A549 (cell line): ENCODE data around the gene MTFP1. TPM values are rescaled to one million over a fixed set of nuclear protein-coding genes. Genes with fewer than 3 reads are reported as not detected.
A peak's percentile ranks its signal among the peaks of the same experiment; 100 is the strongest.

ENCODE experiments used
- ATAC-seq, 2 experiments: fragments of 200-7000 bp in 1 of 2; fragments of >200 bp in 1 of 2; cut with Nextera tagmentation in 1 of 2; cut with Tn5 transposase in 1 of 2; 3 replicates each; pipeline versions ENCODE4 v1.8.0 to v1.9.1; 2018 to 2020; ENCODE audit warnings: mild to moderate bottlenecking in 1 of 2, moderate library complexity in 1 of 2
- CTCF ChIA-PET: fragments of 300-600 bp; sonication (Branson Sonifier 250); formaldehyde crosslinking; extraction: SDS; loops from one replicate; lab custom pipeline; 2021; ENCODE audit warnings: antibody characterized with exemption, inconsistent platforms; lab: Yijun Ruan, JAX
- POLR2A ChIA-PET: fragments of 350-600 bp; formaldehyde crosslinking; extraction: SDS; loops from one replicate; lab custom pipeline; 2021; ENCODE audit warnings: antibody characterized with exemption, inconsistent platforms; lab: Yijun Ruan, JAX
- DNase-seq, 2 experiments: peaks; one replicate each; pipeline versions ENCODE4 v3.0.0 to v3.0.0-alpha.2; 2011 to 2016; ENCODE audit warnings: low read depth in 1 of 2, low spot score in 1 of 2
- FAIRE-seq: peaks from 2 replicates; lab custom pipeline; 2011; peaks lifted over from hg19 to GRCh38; lab: Jason Lieb, UNC
- H3K27ac ChIP-seq, 2 experiments: fragments of >200 bp; sonication (Bioruptor Twin); formaldehyde crosslinking; 3 replicates each; pipeline ENCODE4 v1.5.1; 2016 to 2017
- H3K4me1 ChIP-seq: fragments of >200 bp; sonication (Bioruptor Twin); formaldehyde crosslinking; 3 replicates; pipeline ENCODE4 v1.6.1; 2016
- H3K4me2 ChIP-seq: fragments of >200 bp; sonication (Bioruptor Twin); formaldehyde crosslinking; 3 replicates; pipeline ENCODE4 v1.6.1; 2016
- H3K4me3 ChIP-seq: fragments of >200 bp; sonication (Bioruptor Twin); formaldehyde crosslinking; 3 replicates; pipeline ENCODE4 v1.5.1; 2016
- H3K9me3 ChIP-seq: fragments of >200 bp; sonication (Bioruptor Twin); formaldehyde crosslinking; 3 replicates; pipeline ENCODE4 v1.6.1; 2016
- BCL3 ChIP-seq: fragments of >200 bp; sonication (Bioruptor Twin); formaldehyde crosslinking; IDR thresholded peaks from 3 replicates; pipeline ENCODE4 v1.6.1; 2016
- EHF ChIP-seq: fragments of 250-450 bp; sonication (Bioruptor Pico); IDR thresholded peaks from 2 replicates; pipeline ENCODE4 v1.5.0; 2020; ENCODE audit warnings: mild to moderate bottlenecking
- EHMT2 ChIP-seq: fragments of 200-600 bp; sonication (generic); IDR thresholded peaks from 2 replicates; pipeline ENCODE4 v1.6.1; 2016; ENCODE audit warnings: antibody characterized with exemption, low read depth, mild to moderate bottlenecking, moderate library complexity
- ESRRA ChIP-seq: fragments of 150-350 bp; IDR thresholded peaks from 2 replicates; pipeline ENCODE4 v1.6.1; 2014; ENCODE audit warnings: mild to moderate bottlenecking, low read length, borderline replicate concordance
- FOSL2 ChIP-seq, 2 experiments: fragments of 450-650 bp in 1 of 2; fragments of >200 bp in 1 of 2; sonication (Bioruptor Twin) in 1 of 2; formaldehyde crosslinking; IDR thresholded peaks; 2 replicates each; pipeline versions ENCODE4 v1.5.0 to v1.6.1; 2016 to 2020; ENCODE audit warnings: mild to moderate bottlenecking in 1 of 2, moderate library complexity in 1 of 2
- GATA3 ChIP-seq: IDR thresholded peaks from 2 replicates; pipeline ENCODE4 v1.6.1; 2012; ENCODE audit warnings: borderline replicate concordance
- HEYL ChIP-seq: fragments of 250-450 bp; sonication (Bioruptor Pico); IDR thresholded peaks from 2 replicates; pipeline ENCODE4 v1.8.0; 2021; ENCODE audit warnings: mild to moderate bottlenecking, moderate library complexity
- HOXA7 ChIP-seq: fragments of 250-450 bp; sonication (Bioruptor Pico); IDR thresholded peaks from 2 replicates; pipeline ENCODE4 v1.5.0; 2020; ENCODE audit warnings: mild to moderate bottlenecking, moderate library complexity
- HOXB5 ChIP-seq: fragments of 250-450 bp; sonication (Bioruptor Pico); IDR thresholded peaks from 2 replicates; pipeline ENCODE4 v1.5.0; 2020; ENCODE audit warnings: mild to moderate bottlenecking, moderate library complexity
- JUN ChIP-seq, 2 experiments: fragments of >200 bp; sonication (Bioruptor Twin); formaldehyde crosslinking; IDR thresholded peaks; 2 replicates in 1 of 2; 3 replicates in 1 of 2; pipeline ENCODE4 v1.6.1; 2016 to 2017
- KDM5A ChIP-seq: fragments of 200-600 bp; sonication (generic); IDR thresholded peaks from 2 replicates; pipeline ENCODE4 v1.6.1; 2016; ENCODE audit warnings: antibody characterized with exemption, mild to moderate bottlenecking
- MAX ChIP-seq: IDR thresholded peaks from 2 replicates; pipeline ENCODE4 v1.6.1; 2012
- MYC ChIP-seq: IDR thresholded peaks from 2 replicates; pipeline ENCODE4 v1.6.1; 2012; ENCODE audit warnings: mild to moderate bottlenecking, inconsistent platforms, low read length, improper control_type of control experiment, borderline replicate concordance
- NFE2L2 ChIP-seq: fragments of 150-350 bp; conservative IDR thresholded peaks from 2 replicates; pipeline ENCODE4 v1.6.1; 2014; ENCODE audit warnings: low read length
- NPAS2 ChIP-seq: fragments of 250-450 bp; sonication (Bioruptor Pico); IDR thresholded peaks from 2 replicates; pipeline ENCODE4 v1.8.0; 2022; ENCODE audit warnings: mild to moderate bottlenecking, moderate library complexity, borderline replicate concordance
- RAD21 ChIP-seq, 2 experiments: fragments of >200 bp in 1 of 2; sonication (Bioruptor Twin) in 1 of 2; formaldehyde crosslinking in 1 of 2; IDR thresholded peaks in 1 of 2; conservative IDR thresholded peaks in 1 of 2; 2 replicates in 1 of 2; 3 replicates in 1 of 2; pipeline ENCODE4 v1.6.1; 2012 to 2018; ENCODE audit warnings: inconsistent platforms in 1 of 2
- SREBF2 ChIP-seq: fragments of 450-650 bp; IDR thresholded peaks from 2 replicates; pipeline ENCODE4 v1.6.1; 2014; ENCODE audit warnings: mild to moderate bottlenecking, moderate library complexity
- ZSCAN20 ChIP-seq: fragments of 250-450 bp; sonication (Bioruptor Pico); IDR thresholded peaks from 2 replicates; pipeline ENCODE4 v1.8.0; 2022; ENCODE audit warnings: mild to moderate bottlenecking, moderate library complexity
- WGBS: methylation state at CpG from one replicate; pipeline ENCODE4 v1.1.6; 2017; ENCODE audit errors: missing lambda C conversion rate; 5-methylcytosine and 5-hydroxymethylcytosine counted together
- polyA plus RNA-seq, 4 experiments: library from polyadenylated mRNA; depleted of rRNA in 3 of 4; stranded (reverse); fragments of >200 nt; fragmentation: RNase III in 1 of 4; extraction: RNeasy Plus Mini Kit Qiagen cat#74134 plus additional on column Dnase treatment in 1 of 4; gene quantifications; 2 replicates in 3 of 4; 3 replicates in 1 of 4; pipeline ENCODE4 v1.2.3, GENCODE V29; 2011 to 2017
- TF ChIP-seq, protein P1 (sequence below): fragments of 250-450 bp; sonication (Bioruptor Pico); IDR thresholded peaks from 2 replicates; pipeline ENCODE4 v1.5.0; 2020; ENCODE audit warnings: low read depth, mild to moderate bottlenecking, moderate library complexity
- TF ChIP-seq, protein P2 (sequence below): fragments of 200-600 bp; sonication (generic); IDR thresholded peaks from 2 replicates; pipeline ENCODE4 v1.6.1; 2016; ENCODE audit warnings: antibody characterized with exemption, mild to moderate bottlenecking, moderate library complexity
- TF ChIP-seq, protein P3 (sequence below): fragments of 150-350 bp; IDR thresholded peaks from 2 replicates; pipeline ENCODE4 v1.6.1; 2014; ENCODE audit warnings: low read depth, mild to moderate bottlenecking, low read length

The MTFP1 gene
- polyA plus RNA-seq, 2 of the 4 experiments (the other 2 are of a cell fraction) = 23.8 to 52.0 TPM

GRCh38 chr22:30405731-30406130 is 19.8 kb upstream of the MTFP1 start (continued):
- TF ChIP-seq, protein P1, sequence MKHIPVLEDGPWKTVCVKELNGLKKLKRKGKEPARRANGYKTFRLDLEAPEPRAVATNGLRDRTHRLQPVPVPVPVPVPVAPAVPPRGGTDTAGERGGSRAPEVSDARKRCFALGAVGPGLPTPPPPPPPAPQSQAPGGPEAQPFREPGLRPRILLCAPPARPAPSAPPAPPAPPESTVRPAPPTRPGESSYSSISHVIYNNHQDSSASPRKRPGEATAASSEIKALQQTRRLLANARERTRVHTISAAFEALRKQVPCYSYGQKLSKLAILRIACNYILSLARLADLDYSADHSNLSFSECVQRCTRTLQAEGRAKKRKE (CRISPR knock-in tag) = no peak
- TF ChIP-seq EHMT2 (no peak), NFE2L2 (no peak), ESRRA (no peak), HOXB5 (CRISPR knock-in tag) (no peak), ZSCAN20 (no peak)

- CTCF ChIA-PET = interaction anchor here (0.8 to 2.9 kb wide), 3 partner anchors 16 to 38 kb away, joined by 3 to 12 read pairs (median 3); partner anchors contain the start of gene RNF215
- Histone ChIP-seq H3K9me3 (no peaks in the 10 kb centered on the region), H3K4me1 (peaks cover 12% of the 10 kb centered on the region), H3K4me3 (no peak overlapping the region), H3K27ac (no peak overlapping the region), H3K4me2 (no peak overlapping the region)
- FAIRE-seq (no peak), DNase-seq (no peak), ATAC-seq (no peak)
- WGBS = 96% methylated on average over 6 of the region's 6 CpGs
- no peak for TF ChIP-seq RAD21 (conservative IDR thresholded peaks at IDR 0.05 in 1 of 2, IDR thresholded peaks at IDR 0.05 in 1 of 2)
- no peak for TF ChIP-seq JUN (IDR thresholded peaks at IDR 0.05)
- no peak for TF ChIP-seq EHF (CRISPR knock-in tag)
- no peak for TF ChIP-seq KDM5A
- no peak for TF ChIP-seq SREBF2
- TF ChIP-seq, protein P2, sequence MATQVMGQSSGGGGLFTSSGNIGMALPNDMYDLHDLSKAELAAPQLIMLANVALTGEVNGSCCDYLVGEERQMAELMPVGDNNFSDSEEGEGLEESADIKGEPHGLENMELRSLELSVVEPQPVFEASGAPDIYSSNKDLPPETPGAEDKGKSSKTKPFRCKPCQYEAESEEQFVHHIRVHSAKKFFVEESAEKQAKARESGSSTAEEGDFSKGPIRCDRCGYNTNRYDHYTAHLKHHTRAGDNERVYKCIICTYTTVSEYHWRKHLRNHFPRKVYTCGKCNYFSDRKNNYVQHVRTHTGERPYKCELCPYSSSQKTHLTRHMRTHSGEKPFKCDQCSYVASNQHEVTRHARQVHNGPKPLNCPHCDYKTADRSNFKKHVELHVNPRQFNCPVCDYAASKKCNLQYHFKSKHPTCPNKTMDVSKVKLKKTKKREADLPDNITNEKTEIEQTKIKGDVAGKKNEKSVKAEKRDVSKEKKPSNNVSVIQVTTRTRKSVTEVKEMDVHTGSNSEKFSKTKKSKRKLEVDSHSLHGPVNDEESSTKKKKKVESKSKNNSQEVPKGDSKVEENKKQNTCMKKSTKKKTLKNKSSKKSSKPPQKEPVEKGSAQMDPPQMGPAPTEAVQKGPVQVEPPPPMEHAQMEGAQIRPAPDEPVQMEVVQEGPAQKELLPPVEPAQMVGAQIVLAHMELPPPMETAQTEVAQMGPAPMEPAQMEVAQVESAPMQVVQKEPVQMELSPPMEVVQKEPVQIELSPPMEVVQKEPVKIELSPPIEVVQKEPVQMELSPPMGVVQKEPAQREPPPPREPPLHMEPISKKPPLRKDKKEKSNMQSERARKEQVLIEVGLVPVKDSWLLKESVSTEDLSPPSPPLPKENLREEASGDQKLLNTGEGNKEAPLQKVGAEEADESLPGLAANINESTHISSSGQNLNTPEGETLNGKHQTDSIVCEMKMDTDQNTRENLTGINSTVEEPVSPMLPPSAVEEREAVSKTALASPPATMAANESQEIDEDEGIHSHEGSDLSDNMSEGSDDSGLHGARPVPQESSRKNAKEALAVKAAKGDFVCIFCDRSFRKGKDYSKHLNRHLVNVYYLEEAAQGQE = no peak
- TF ChIP-seq FOSL2 (IDR thresholded peaks at IDR 0.05) = no peak
- TF ChIP-seq FOSL2 (CRISPR knock-in tag; IDR thresholded peaks at IDR 0.05) = no peak
- TF ChIP-seq, all 56 proteins: peak for 0
- POLR2A ChIA-PET = no interaction called here
These were observed 19.2 kb upstream of the MTFP1 start for GRCh38 chr22:30406400-30406799.

- Histone ChIP-seq H3K4me2 (no peak overlapping the region), H3K9me3 (no peaks in the 10 kb centered on the region), H3K27ac (peak overlapping the region; percentile 50 to 64; a peak in 3 of 6 replicates), H3K4me3 (no peak overlapping the region), H3K4me1 (peaks cover 7% of the 10 kb centered on the region; the same call in 2 of the 3 replicates)
- ChIA-PET POLR2A (interaction anchor here (0.6 kb wide), 1 partner anchor 20 kb away, joined by 7 read pairs; no protein-coding TSS in a partner anchor), CTCF (interaction anchor here (0.6 to 1.1 kb wide), 3 partner anchors 9 to 815 kb away, joined by 3 read pairs; no protein-coding TSS in a partner anchor)
- no peak for FAIRE-seq
- TF ChIP-seq MAX (no peak), FOSL2 (IDR thresholded peaks at IDR 0.05) (no peak), FOSL2 (CRISPR knock-in tag; IDR thresholded peaks at IDR 0.05) (no peak), HOXB5 (CRISPR knock-in tag) (no peak), BCL3 (no peak), ESRRA (no peak), GATA3 (no peak), MYC (no peak), NPAS2 (CRISPR knock-in tag) (no peak), HOXA7 (CRISPR knock-in tag) (no peak), HEYL (no peak)
- TF ChIP-seq, protein P3, sequence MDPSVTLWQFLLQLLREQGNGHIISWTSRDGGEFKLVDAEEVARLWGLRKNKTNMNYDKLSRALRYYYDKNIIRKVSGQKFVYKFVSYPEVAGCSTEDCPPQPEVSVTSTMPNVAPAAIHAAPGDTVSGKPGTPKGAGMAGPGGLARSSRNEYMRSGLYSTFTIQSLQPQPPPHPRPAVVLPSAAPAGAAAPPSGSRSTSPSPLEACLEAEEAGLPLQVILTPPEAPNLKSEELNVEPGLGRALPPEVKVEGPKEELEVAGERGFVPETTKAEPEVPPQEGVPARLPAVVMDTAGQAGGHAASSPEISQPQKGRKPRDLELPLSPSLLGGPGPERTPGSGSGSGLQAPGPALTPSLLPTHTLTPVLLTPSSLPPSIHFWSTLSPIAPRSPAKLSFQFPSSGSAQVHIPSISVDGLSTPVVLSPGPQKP = no peak
- peak; percentile 62 to 65; a peak in 4 of 6 replicates for ATAC-seq
- 61% methylated on average over 10 of the region's 13 CpGs for WGBS
- DNase-seq = no peak
These were observed 17.0 kb upstream of the MTFP1 start for GRCh38 chr22:30408388-30409102.
